SK-N-MC (cell line): ENCODE measurements around the gene ZNF652.
"Not testable (repeated sequence)": the region's sequence is repeated elsewhere in the genome, so short reads cannot be mapped to it uniquely, and the experiment has no call there.

ENCODE experiments used
- DNase-seq: peaks from one replicate; pipeline ENCODE4 v3.0.0-alpha.2; 2011; ENCODE audit warnings: low read depth, low spot score
- H3K27ac ChIP-seq: fragments of 200-600 bp; sonication (generic); 2 replicates; pipeline ENCODE4 v1.5.1; 2016; ENCODE audit warnings: mixed run types
- H3K36me3 ChIP-seq: fragments of 200-600 bp; sonication (generic); 2 replicates; pipeline ENCODE4 v1.6.1; 2017; ENCODE audit warnings: antibody characterized with exemption, low read length, mixed read lengths; ENCODE audit not compliant: insufficient read depth
- H3K4me3 ChIP-seq: fragments of 200-600 bp; sonication (generic); 2 replicates; pipeline ENCODE4 v1.5.1; 2016
- H3K9ac ChIP-seq: fragments of 200-600 bp; sonication (generic); 2 replicates; pipeline ENCODE4 v1.8.0; 2017; ENCODE audit warnings: mixed run types, mixed read lengths; ENCODE audit not compliant: insufficient read length
- H3K9me3 ChIP-seq: fragments of 200-600 bp; sonication (generic); 2 replicates; pipeline ENCODE4 v1.6.1; 2017; ENCODE audit warnings: low read depth, mild to moderate bottlenecking, antibody characterized with exemption, low read length, moderate library complexity, mixed read lengths
- EZH2 ChIP-seq: fragments of 200-600 bp; sonication (generic); IDR thresholded peaks from one replicate; pipeline ENCODE4 v1.6.1; 2017; ENCODE audit warnings: antibody characterized with exemption
- FOXP2 ChIP-seq: optimal IDR thresholded peaks from 2 replicates; pipeline ENCODE3; 2011; ENCODE audit warnings: mild to moderate bottlenecking, moderate library complexity; ENCODE audit not compliant: insufficient read depth; ENCODE audit errors: extremely low read length, control extremely low read depth
- POLR2AphosphoS5 ChIP-seq: IDR thresholded peaks from 2 replicates; pipeline ENCODE4 v1.6.1; 2012; ENCODE audit warnings: mild to moderate bottlenecking, low read depth, low read length, borderline replicate concordance

ZNF652 gene

GRCh38 chr17:49365667-49366066 is 3.6 kb upstream of the ZNF652 start:
- H3K4me3 ChIP-seq, result no peak overlapping the region
- TF ChIP-seq POLR2AphosphoS5 (no peak), EZH2 (no peak), FOXP2 (no peak)
- no peaks in the 10 kb centered on the region for H3K9me3 ChIP-seq
- H3K27ac ChIP-seq, result no peak overlapping the region
- DNase-seq, result no peak
- H3K36me3 ChIP-seq, result no peaks in the 10 kb centered on the region
- H3K9ac ChIP-seq, result no peak overlapping the region

- H3K9ac ChIP-seq, H3K9me3 ChIP-seq, H3K4me3 ChIP-seq, H3K36me3 ChIP-seq, DNase-seq, H3K27ac ChIP-seq: not testable (repeated sequence)
Measured at GRCh38 chr17:49365126-49365525, 3.1 kb upstream of the ZNF652 start.

GRCh38 chr17:49364119-49364518 is 2.1 kb upstream of the ZNF652 start:
- no peak overlapping the region for H3K4me3 ChIP-seq
- H3K9ac ChIP-seq, result no peak overlapping the region
- DNase-seq, result no peak
- H3K36me3 ChIP-seq, result no peaks in the 10 kb centered on the region
- H3K9me3 ChIP-seq, result no peaks in the 10 kb centered on the region
- TF ChIP-seq POLR2AphosphoS5, result no peak
- TF ChIP-seq FOXP2, result no peak
- no peak for TF ChIP-seq EZH2
- no peak overlapping the region for H3K27ac ChIP-seq

- DNase-seq, result no peak
- no peak for TF ChIP-seq EZH2
- TF ChIP-seq FOXP2, result no peak
- no peak for TF ChIP-seq POLR2AphosphoS5
- no peak overlapping the region for H3K9ac ChIP-seq
- no peaks in the 10 kb centered on the region for H3K36me3 ChIP-seq
- no peak overlapping the region for H3K4me3 ChIP-seq
- H3K27ac ChIP-seq, result peak overlapping the region; percentile 60
- no peaks in the 10 kb centered on the region for H3K9me3 ChIP-seq
Measured at GRCh38 chr17:49363251-49363650, 1.2 kb upstream of the ZNF652 start.

GRCh38 chr17:49362723-49363117 is 670 bp upstream of the ZNF652 start:
- Histone ChIP-seq H3K9me3 (no peaks in the 10 kb centered on the region), H3K9ac (no peak overlapping the region), H3K4me3 (peak overlapping the region; percentile 77), H3K27ac (peak overlapping the region; percentile 60), H3K36me3 (no peaks in the 10 kb centered on the region)
- DNase-seq, result no peak
- TF ChIP-seq EZH2 (no peak), FOXP2 (no peak), POLR2AphosphoS5 (no peak)

- TF ChIP-seq POLR2AphosphoS5 (peak; percentile 75), FOXP2 (no peak), EZH2 (no peak)
- Histone ChIP-seq H3K36me3 (no peaks in the 10 kb centered on the region), H3K9me3 (no peaks in the 10 kb centered on the region), H3K9ac (peak overlapping the region; percentile 81), H3K4me3 (peak overlapping the region; percentile 77), H3K27ac (peak overlapping the region; percentile 85)
- DNase-seq, result no peak
Measured at GRCh38 chr17:49361129-49361901, 735 bp downstream of the ZNF652 start.

GRCh38 chr17:49360796-49361128 is 1.3 kb downstream of the ZNF652 start:
- Histone ChIP-seq H3K4me3 (peak overlapping the region; percentile 77), H3K9ac (peak overlapping the region; percentile 81), H3K9me3 (no peaks in the 10 kb centered on the region), H3K36me3 (no peaks in the 10 kb centered on the region), H3K27ac (no peak overlapping the region)
- TF ChIP-seq EZH2, result no peak
- no peak for TF ChIP-seq POLR2AphosphoS5
- no peak for TF ChIP-seq FOXP2
- no peak for DNase-seq

GRCh38 chr17:49359990-49360795 is 1.9 kb downstream of the ZNF652 start:
- H3K27ac ChIP-seq, result peak overlapping the region; percentile 52
- no peak for DNase-seq

More at GRCh38 chr17:49359990-49360795, 1.9 kb downstream of the ZNF652 start:
- no peaks in the 10 kb centered on the region for H3K36me3 ChIP-seq
- TF ChIP-seq FOXP2, result no peak
- H3K9ac ChIP-seq, result peak overlapping the region; percentile 81
- peak overlapping the region; percentile 77 for H3K4me3 ChIP-seq
- no peaks in the 10 kb centered on the region for H3K9me3 ChIP-seq
